ENCODE results near the gene DUT.

DNA sequence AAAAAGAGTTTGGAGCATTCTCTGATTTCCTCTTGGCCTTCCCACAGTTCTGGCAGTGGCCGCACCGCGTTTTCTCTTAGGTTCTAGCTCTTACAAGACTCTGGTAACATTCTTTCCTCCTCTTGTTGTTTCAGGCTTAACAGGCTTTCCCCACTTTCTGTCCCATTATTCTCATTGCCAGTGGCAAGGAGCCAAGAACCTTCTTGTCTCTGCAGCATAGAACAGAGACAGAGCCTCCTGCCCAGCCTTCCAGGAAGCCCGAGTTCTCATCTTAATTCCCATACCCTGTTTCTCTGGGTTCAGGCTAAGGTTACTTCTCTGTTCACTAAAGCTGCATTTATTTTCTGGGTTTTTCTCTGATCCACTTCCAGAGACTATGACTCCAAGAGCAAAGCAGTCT, 61.1 kb downstream of the DUT start:
- TF ChIP-seq, protein P1, sequence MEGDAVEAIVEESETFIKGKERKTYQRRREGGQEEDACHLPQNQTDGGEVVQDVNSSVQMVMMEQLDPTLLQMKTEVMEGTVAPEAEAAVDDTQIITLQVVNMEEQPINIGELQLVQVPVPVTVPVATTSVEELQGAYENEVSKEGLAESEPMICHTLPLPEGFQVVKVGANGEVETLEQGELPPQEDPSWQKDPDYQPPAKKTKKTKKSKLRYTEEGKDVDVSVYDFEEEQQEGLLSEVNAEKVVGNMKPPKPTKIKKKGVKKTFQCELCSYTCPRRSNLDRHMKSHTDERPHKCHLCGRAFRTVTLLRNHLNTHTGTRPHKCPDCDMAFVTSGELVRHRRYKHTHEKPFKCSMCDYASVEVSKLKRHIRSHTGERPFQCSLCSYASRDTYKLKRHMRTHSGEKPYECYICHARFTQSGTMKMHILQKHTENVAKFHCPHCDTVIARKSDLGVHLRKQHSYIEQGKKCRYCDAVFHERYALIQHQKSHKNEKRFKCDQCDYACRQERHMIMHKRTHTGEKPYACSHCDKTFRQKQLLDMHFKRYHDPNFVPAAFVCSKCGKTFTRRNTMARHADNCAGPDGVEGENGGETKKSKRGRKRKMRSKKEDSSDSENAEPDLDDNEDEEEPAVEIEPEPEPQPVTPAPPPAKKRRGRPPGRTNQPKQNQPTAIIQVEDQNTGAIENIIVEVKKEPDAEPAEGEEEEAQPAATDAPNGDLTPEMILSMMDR (IDR thresholded peaks at IDR 0.05; ENCODE audit: control extremely low read depth in 1 of 3, insufficient read depth in 1 of 3, low read depth in 1 of 3, low read length in 3 of 3): no peak
- TF ChIP-seq POLR2AphosphoS5 (IDR thresholded peaks at IDR 0.05; ENCODE audit: low read depth, low read length): no peak
- TF ChIP-seq ASH2L (IDR thresholded peaks at IDR 0.05; ENCODE audit: low read length): no peak

Data from H1 (cell line).